Measurements from ENCODE around the gene SLC37A4.

GRCh38 chr11:119034813-119035212 lies 4.1 kb upstream of the SLC37A4 start:
- TF ChIP-seq POLR2A (IDR thresholded peaks at IDR 0.05; ENCODE audit: low read depth, low read length) (no peak), TAF1 (IDR thresholded peaks at IDR 0.05; ENCODE audit: borderline replicate concordance, low read depth, low read length) (no peak)

Data from GM12892 (cell line).